Activated CD8-positive, alpha-beta memory T cell treated with anti-CD3 and anti-CD28 coated beads, Interleukin-2, amount 50 U/mL, for 1 hour (primary cell): ENCODE results near the gene KIF26B.

Experiments
- DNase-seq: peaks from one replicate; pipeline ENCODE4 v3.0.0-alpha.2; 2020; ENCODE audit errors: extremely low read depth

Gene KIF26B

GRCh38 chr1:245566134-245566533 is 411.3 kb downstream of the KIF26B start:
- no peak for DNase-seq

- no peak for DNase-seq
Observed at GRCh38 chr1:245566952-245567351, 412.2 kb downstream of the KIF26B start.

- DNase-seq, result no peak
Observed at GRCh38 chr1:245571815-245572294, 417.1 kb downstream of the KIF26B start.

- no peak for DNase-seq
Observed at GRCh38 chr1:245572709-245573108, 417.9 kb downstream of the KIF26B start.

- no peak for DNase-seq
Observed at GRCh38 chr1:245575710-245576109, 420.9 kb downstream of the KIF26B start.

- no peak for DNase-seq
Observed at GRCh38 chr1:245576323-245576722, 421.5 kb downstream of the KIF26B start.

- no peak for DNase-seq
Observed at GRCh38 chr1:245577191-245578157, 422.7 kb downstream of the KIF26B start.

GRCh38 chr1:245578308-245578707 is 423.5 kb downstream of the KIF26B start:
- no peak for DNase-seq

- no peak for DNase-seq
Observed at GRCh38 chr1:245578771-245579170, 424.0 kb downstream of the KIF26B start.

- DNase-seq, result no peak
Observed at GRCh38 chr1:245579881-245580280, 425.1 kb downstream of the KIF26B start.

- DNase-seq, result no peak
Observed at GRCh38 chr1:245580651-245581050, 425.9 kb downstream of the KIF26B start.

- no peak for DNase-seq
Observed at GRCh38 chr1:245582026-245582425, 427.2 kb downstream of the KIF26B start.

- no peak for DNase-seq
Observed at GRCh38 chr1:245583081-245583480, 428.3 kb downstream of the KIF26B start.

- no peak for DNase-seq
Observed at GRCh38 chr1:245583575-245584330, 429.0 kb downstream of the KIF26B start.

GRCh38 chr1:245585252-245585959 is 430.6 kb downstream of the KIF26B start:
- no peak for DNase-seq

- no peak for DNase-seq
Observed at GRCh38 chr1:245587435-245588115, 432.8 kb downstream of the KIF26B start.

- no peak for DNase-seq
Observed at GRCh38 chr1:245588116-245588639, 433.4 kb downstream of the KIF26B start.

- DNase-seq, result no peak
Observed at GRCh38 chr1:245589316-245589715, 434.5 kb downstream of the KIF26B start.

- DNase-seq, result no peak
Observed at GRCh38 chr1:245589906-245590305, 435.1 kb downstream of the KIF26B start.

GRCh38 chr1:245590726-245591125 is 435.9 kb downstream of the KIF26B start:
- no peak for DNase-seq
